Motor neuron (in vitro differentiated cells): Measurements from ENCODE around the gene LARP6. TPM values are rescaled to one million over a fixed set of nuclear protein-coding genes. Genes with fewer than 3 reads are reported as not detected.

Experiments used
- ATAC-seq, 8 experiments: fragments of 200-7000 bp; cut with Tn5 transposase; replicated peaks in 6 of 8; 2 replicates each; pipeline ENCODE4 v1.8.0; 2021; ENCODE audit warnings: mild to moderate bottlenecking in 8 of 8, moderate library complexity in 8 of 8
- H3K27ac ChIP-seq, 2 donors: fragments of 250-450 bp; sonication (Bioruptor Pico); 2 replicates each; pipeline ENCODE4 v1.9.0; 2021; ENCODE audit warnings: antibody characterized with exemption in 2 of 2, mild to moderate bottlenecking in 2 of 2, moderate library complexity in 1 of 2
- H3K4me1 ChIP-seq, 2 donors: fragments of 250-450 bp; sonication (Bioruptor Pico); replicated peaks in 1 of 2; 2 replicates each; pipeline ENCODE4 v1.6.1; 2021; ENCODE audit warnings: antibody characterized with exemption in 2 of 2, mild to moderate bottlenecking in 2 of 2, moderate library complexity in 1 of 2
- H3K4me3 ChIP-seq, 5 donors: fragments of 250-450 bp; sonication (Bioruptor Pico); 2 replicates each; pipeline ENCODE4 v1.9.0; 2021; ENCODE audit warnings: antibody characterized with exemption in 5 of 5, mild to moderate bottlenecking in 5 of 5, moderate library complexity in 4 of 5
- WGBS, 10 experiments: fragments of 450-650 bp; shearing (Covaris generic); methylation state at CpG; one replicate each; pipeline ENCODE4 v1.0.0; 2022; 5-methylcytosine and 5-hydroxymethylcytosine counted together
- in situ Hi-C, 9 experiments: fragments of 400-800 bp; cut with MboI; loops; one replicate each; pipeline ENCODE4 v1.15.0; 2021; ENCODE audit warnings: low sequenced_read_pairs in 9 of 9, low pct_unique_long_range_greater_than_20kb in 2 of 9; ENCODE audit not compliant: unreplicated experiment in 9 of 9
- total RNA-seq, 8 experiments: library from RNA; unstranded; fragments of 300-600 nt; gene quantifications; 2 replicates each; pipeline versions ENCODE4 v1.2.3 to v1.2.4, GENCODE V29; 2022

Gene LARP6
- total RNA-seq, result 10 to 100 TPM; 13.9 to 38.5 (median 17.5) TPM

GRCh38 chr15:70853973-70854665, at the start of gene LARP6:
LARP6 (minus strand) TSS chr15:70854157; CDS start chr15:70854088, 69 bp downstream.
- WGBS, 10 experiments, result 0 to 11% methylated on average over 2 to 3 of the region's 78 CpGs; no CpG with 5 or more reads in 8 of the 10 experiments
- in situ Hi-C loops, result no loop called here
- peak; percentile 44 to 86 (median 79) for ATAC-seq
- H3K4me1 ChIP-seq, result peaks cover 21 to 24% of the 10 kb centered on the region in 2 donors
- H3K4me3 ChIP-seq, result peak within 1 kb of the TSS; percentile 71 to 76 (median 75)
- peak within 1 kb of the TSS; percentile 30 to 66 for H3K27ac ChIP-seq

GRCh38 chr15:70902107-70902506, 48.1 kb upstream of the LARP6 start:
- Histone ChIP-seq H3K27ac (no peak overlapping the region), H3K4me1 (no peaks in the 10 kb centered on the region), H3K4me3 (no peak overlapping the region)
- ATAC-seq, result peak in 2 of 8 experiments; percentile 55 to 77
- 89 to 100% (median 100%) methylated on average over 1 of the region's 1 CpG; no CpG with 5 or more reads in 3 of the 10 experiments for WGBS, 10 experiments
- in situ Hi-C loops, result no loop called here

GRCh38 chr15:70892912-70893560, 39.1 kb upstream of the LARP6 start:
- peak overlapping the region; percentile 92 to 98 for H3K27ac ChIP-seq
- peak overlapping the region; percentile 60 to 81 (median 79) for H3K4me3 ChIP-seq
- peak; percentile 22 to 53 (median 42) for ATAC-seq
- peaks cover 12 to 13% of the 10 kb centered on the region in 2 donors for H3K4me1 ChIP-seq
- in situ Hi-C loops, result loop anchor here in 1 of 9 experiments (25.0 kb wide), 1 partner anchor 544 kb away; no protein-coding TSS in a partner anchor
- WGBS, 10 experiments, result 0 to 32% (median 5%) methylated on average over 1 to 10 of the region's 10 CpGs

- peak; percentile 95 to 97 (median 96) for ATAC-seq
- WGBS, 10 experiments, result 0% methylated on average over 1 to 13 of the region's 61 CpGs; no CpG with 5 or more reads in 4 of the 10 experiments
- H3K4me3 ChIP-seq, result peak within 1 kb of the TSS; percentile 60 to 81 (median 79)
- peaks cover 12 to 13% of the 10 kb centered on the region in 2 donors for H3K4me1 ChIP-seq
- in situ Hi-C loops, result loop anchor here in 1 of 9 experiments (25.0 kb wide), 1 partner anchor 545 kb away; no protein-coding TSS in a partner anchor
- peak within 1 kb of the TSS; percentile 92 to 98 for H3K27ac ChIP-seq
Measured at GRCh38 chr15:70892002-70892911, 38.3 kb upstream of the LARP6 start, which contains the start of the genes LRRC49 and THAP10. LRRC49 (plus strand) TSS chr15:70892826; CDS start chr15:70892895, 69 bp downstream. THAP10 (minus strand) TSS chr15:70892433; CDS start chr15:70892272, 161 bp downstream.

GRCh38 chr15:70882361-70882760, 28.4 kb upstream of the LARP6 start:
- WGBS, 10 experiments, result 80 to 100% (median 100%) methylated on average over 1 to 2 of the region's 2 CpGs
- H3K4me3 ChIP-seq, result no peak overlapping the region
- H3K27ac ChIP-seq, result no peak overlapping the region
- no peaks in the 10 kb centered on the region for H3K4me1 ChIP-seq
- in situ Hi-C loops, result loop anchor here in 1 of 9 experiments (25.0 kb wide), 1 partner anchor 555 kb away; no protein-coding TSS in a partner anchor
- ATAC-seq, result no peak

GRCh38 chr15:70880781-70881180, 26.8 kb upstream of the LARP6 start:
- in situ Hi-C loops, result loop anchor here in 1 of 9 experiments (25.0 kb wide), 1 partner anchor 557 kb away; no protein-coding TSS in a partner anchor
- Histone ChIP-seq H3K4me3 (no peak overlapping the region), H3K27ac (no peak overlapping the region), H3K4me1 (no peaks in the 10 kb centered on the region)
- WGBS, 10 experiments, result 75 to 100% (median 89%) methylated on average over 1 to 2 of the region's 2 CpGs; no CpG with 5 or more reads in 3 of the 10 experiments
- ATAC-seq, result no peak

- in situ Hi-C loops, result loop anchor here in 1 of 9 experiments (25.0 kb wide), 1 partner anchor 558 kb away; no protein-coding TSS in a partner anchor
- Histone ChIP-seq H3K4me3 (no peak overlapping the region), H3K4me1 (no peaks in the 10 kb centered on the region), H3K27ac (no peak overlapping the region)
- peak in 2 of 8 experiments; percentile 51 to 69 for ATAC-seq
- 0 to 100% (median 86%) methylated on average over 2 of the region's 2 CpGs; no CpG with 5 or more reads in 5 of the 10 experiments for WGBS, 10 experiments
Measured at GRCh38 chr15:70879401-70879800, 25.4 kb upstream of the LARP6 start.

- H3K27ac ChIP-seq, result no peak overlapping the region
- ATAC-seq, result no peak
- 38 to 80% (median 59%) methylated on average over 1 to 2 of the region's 2 CpGs for WGBS, 10 experiments
- H3K4me3 ChIP-seq, result no peak overlapping the region
- in situ Hi-C loops, result loop anchor here in 1 of 9 experiments (25.0 kb wide), 1 partner anchor 561 kb away; no protein-coding TSS in a partner anchor
- H3K4me1 ChIP-seq, result no peaks in the 10 kb centered on the region
Measured at GRCh38 chr15:70876683-70877082, 22.7 kb upstream of the LARP6 start.

GRCh38 chr15:70876011-70876410, 22.1 kb upstream of the LARP6 start:
- no peak overlapping the region for H3K27ac ChIP-seq
- no peak for ATAC-seq
- WGBS, 10 experiments, result 0 to 93% (median 61%) methylated on average over 1 to 3 of the region's 3 CpGs
- H3K4me1 ChIP-seq, result no peaks in the 10 kb centered on the region
- no peak overlapping the region for H3K4me3 ChIP-seq
- in situ Hi-C loops, result loop anchor here in 1 of 9 experiments (25.0 kb wide), 1 partner anchor 561 kb away; no protein-coding TSS in a partner anchor

GRCh38 chr15:70875001-70875782, 21.2 kb upstream of the LARP6 start:
- WGBS, 10 experiments, result 0 to 92% (median 76%) methylated on average over 1 to 7 of the region's 7 CpGs
- Histone ChIP-seq H3K4me3 (no peak overlapping the region), H3K27ac (no peak overlapping the region), H3K4me1 (peaks cover 0 to 2% of the 10 kb centered on the region in 2 donors)
- in situ Hi-C loops, result loop anchor here in 1 of 9 experiments (25.0 kb wide), 1 partner anchor 562 kb away; no protein-coding TSS in a partner anchor
- ATAC-seq, result peak in 4 of 8 experiments; percentile 26 to 64 (median 54)

- Histone ChIP-seq H3K4me3 (no peak overlapping the region), H3K27ac (no peak overlapping the region), H3K4me1 (peaks cover 3 to 5% of the 10 kb centered on the region in 2 donors)
- ATAC-seq, result no peak
- 75 to 100% (median 100%) methylated on average over 1 to 2 of the region's 2 CpGs; no CpG with 5 or more reads in 3 of the 10 experiments for WGBS, 10 experiments
- in situ Hi-C loops, result no loop called here
Measured at GRCh38 chr15:70873232-70874054, 19.5 kb upstream of the LARP6 start.
